ENCODE measurements around the gene TRAF1.

DNA sequence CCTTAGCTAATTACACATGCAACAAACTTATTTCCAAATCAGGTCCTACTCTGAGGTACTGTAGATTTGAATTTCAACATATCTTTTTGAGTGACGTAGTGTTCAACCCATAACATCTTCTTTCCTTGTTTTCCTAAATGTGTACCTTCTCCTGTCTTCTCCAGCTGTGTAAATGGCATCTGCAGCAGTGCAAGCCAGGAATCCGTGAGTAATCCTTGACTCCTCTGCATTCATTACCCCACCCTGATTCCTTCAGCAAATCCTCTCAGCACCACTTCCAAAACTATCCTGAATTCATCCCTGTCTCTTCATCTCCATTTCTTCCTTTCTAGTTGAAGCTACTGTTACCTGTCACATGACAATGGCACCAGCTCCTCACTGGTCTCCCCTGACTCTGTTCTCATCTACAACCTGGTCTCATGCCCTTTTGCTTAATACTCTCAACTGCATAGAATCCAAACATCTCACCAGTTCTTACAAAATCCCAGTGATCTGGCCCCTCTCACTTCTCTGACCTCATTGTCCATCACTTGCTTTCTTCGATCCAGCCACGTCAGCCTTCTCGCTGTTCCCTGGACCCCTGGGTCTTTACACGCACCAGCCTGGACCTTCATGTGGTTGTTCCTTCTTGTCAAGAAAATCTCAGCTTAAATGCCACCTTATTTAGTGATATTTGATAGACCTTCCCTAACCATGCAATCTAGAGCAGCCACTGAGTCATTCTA, 14.6 kb upstream of the TRAF1 start:
- TF ChIP-seq, protein P1, sequence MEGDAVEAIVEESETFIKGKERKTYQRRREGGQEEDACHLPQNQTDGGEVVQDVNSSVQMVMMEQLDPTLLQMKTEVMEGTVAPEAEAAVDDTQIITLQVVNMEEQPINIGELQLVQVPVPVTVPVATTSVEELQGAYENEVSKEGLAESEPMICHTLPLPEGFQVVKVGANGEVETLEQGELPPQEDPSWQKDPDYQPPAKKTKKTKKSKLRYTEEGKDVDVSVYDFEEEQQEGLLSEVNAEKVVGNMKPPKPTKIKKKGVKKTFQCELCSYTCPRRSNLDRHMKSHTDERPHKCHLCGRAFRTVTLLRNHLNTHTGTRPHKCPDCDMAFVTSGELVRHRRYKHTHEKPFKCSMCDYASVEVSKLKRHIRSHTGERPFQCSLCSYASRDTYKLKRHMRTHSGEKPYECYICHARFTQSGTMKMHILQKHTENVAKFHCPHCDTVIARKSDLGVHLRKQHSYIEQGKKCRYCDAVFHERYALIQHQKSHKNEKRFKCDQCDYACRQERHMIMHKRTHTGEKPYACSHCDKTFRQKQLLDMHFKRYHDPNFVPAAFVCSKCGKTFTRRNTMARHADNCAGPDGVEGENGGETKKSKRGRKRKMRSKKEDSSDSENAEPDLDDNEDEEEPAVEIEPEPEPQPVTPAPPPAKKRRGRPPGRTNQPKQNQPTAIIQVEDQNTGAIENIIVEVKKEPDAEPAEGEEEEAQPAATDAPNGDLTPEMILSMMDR (IDR thresholded peaks at IDR 0.05; ENCODE audit: insufficient read depth, low read length, poor library complexity, severe bottlenecking): no peak
- no peak for TF ChIP-seq EZH2phosphoT487 (conservative IDR thresholded peaks at IDR 0.05; ENCODE audit: low read length)

Data from SU-DHL-6 (cell line).